ENCODE data around the gene LRRTM2.

- no peak for TF ChIP-seq POLR2A (IDR thresholded peaks at IDR 0.05)
- TF ChIP-seq CTCF (IDR thresholded peaks at IDR 0.05): no peak
- no peak for TF ChIP-seq EP300 (IDR thresholded peaks at IDR 0.05)
These were observed 36.3 kb upstream of the LRRTM2 start for GRCh38 chr5:138911441-138911840.

Data from gastroesophageal sphincter (tissue), 3 donors.